Activated naive CD8-positive, alpha-beta T cell treated with anti-CD3 and anti-CD28 coated beads for 36 hours (primary cell): ENCODE results near the gene CSNK1G2. TPM values are rescaled to one million over a fixed set of nuclear protein-coding genes. Genes with fewer than 3 reads are reported as not detected.

Experiments
- DNase-seq: peaks from one replicate; pipeline ENCODE4 v3.0.0; 2021
- H3K27ac Mint-ChIP-seq: one replicate; pipeline ENCODE4 v1.8.0; 2022; ENCODE audit warnings: mild to moderate bottlenecking, moderate library complexity, mixed read lengths
- H3K27me3 Mint-ChIP-seq: one replicate; pipeline ENCODE4 v1.8.0; 2022; ENCODE audit warnings: mild to moderate bottlenecking, mixed read lengths
- H3K36me3 Mint-ChIP-seq: one replicate; pipeline ENCODE4 v1.8.0; 2021; ENCODE audit warnings: mild to moderate bottlenecking, mixed read lengths
- H3K4me1 Mint-ChIP-seq: one replicate; pipeline ENCODE4 v1.8.0; 2021; ENCODE audit warnings: mixed read lengths
- H3K4me3 Mint-ChIP-seq: one replicate; pipeline ENCODE4 v1.8.0; 2022; ENCODE audit warnings: mild to moderate bottlenecking, moderate library complexity, mixed read lengths
- H3K9me3 Mint-ChIP-seq: one replicate; pipeline ENCODE4 v1.8.0; 2022; ENCODE audit warnings: mixed read lengths
- total RNA-seq, 2 experiments: library from RNA; stranded (reverse); gene quantifications; one replicate each; pipeline ENCODE4 v1.2.3, GENCODE V29; 2021

Gene CSNK1G2
- total RNA-seq, 2 experiments from 2014 or later = 50.7 to 51.1 TPM

- no peak overlapping the region for H3K4me3 Mint-ChIP-seq
- no peak for DNase-seq
- H3K27me3 Mint-ChIP-seq = no peaks in the 10 kb centered on the region
- no peak overlapping the region for H3K27ac Mint-ChIP-seq
- H3K36me3 Mint-ChIP-seq = peaks cover 6% of the 10 kb centered on the region
- H3K4me1 Mint-ChIP-seq = no peaks in the 10 kb centered on the region
- H3K9me3 Mint-ChIP-seq = no peaks in the 10 kb centered on the region
These were observed 50.3 kb downstream of the CSNK1G2 start for GRCh38 chr19:1991018-1991913.

- peaks cover 6% of the 10 kb centered on the region for H3K36me3 Mint-ChIP-seq
These were observed 51.8 kb downstream of the CSNK1G2 start for GRCh38 chr19:1992759-1993260.

GRCh38 chr19:1997353-1998233 lies 56.6 kb downstream of the CSNK1G2 start:
- peaks cover 3% of the 10 kb centered on the region for H3K4me1 Mint-ChIP-seq
- H3K27ac Mint-ChIP-seq = no peak overlapping the region
- DNase-seq = no peak
- peaks cover 4% of the 10 kb centered on the region for H3K36me3 Mint-ChIP-seq
- H3K9me3 Mint-ChIP-seq = no peaks in the 10 kb centered on the region
- H3K4me3 Mint-ChIP-seq = no peak overlapping the region
- no peaks in the 10 kb centered on the region for H3K27me3 Mint-ChIP-seq

More at GRCh38 chr19:1992759-1993260, 51.8 kb downstream of the CSNK1G2 start:
- DNase-seq = peak; percentile 24
- Mint-ChIP-seq H3K27me3 (no peaks in the 10 kb centered on the region), H3K4me3 (no peak overlapping the region), H3K4me1 (no peaks in the 10 kb centered on the region), H3K9me3 (no peaks in the 10 kb centered on the region), H3K27ac (no peak overlapping the region)

- Mint-ChIP-seq H3K27ac (no peak overlapping the region), H3K4me3 (no peak overlapping the region), H3K36me3 (peaks cover 4% of the 10 kb centered on the region), H3K27me3 (no peaks in the 10 kb centered on the region), H3K9me3 (no peaks in the 10 kb centered on the region), H3K4me1 (peaks cover 3% of the 10 kb centered on the region)
- no peak for DNase-seq
These were observed 58.0 kb downstream of the CSNK1G2 start for GRCh38 chr19:1998712-1999708.

- peaks cover 4% of the 10 kb centered on the region for H3K36me3 Mint-ChIP-seq
- H3K9me3 Mint-ChIP-seq = no peaks in the 10 kb centered on the region
- no peak overlapping the region for H3K27ac Mint-ChIP-seq
- H3K4me3 Mint-ChIP-seq = no peak overlapping the region
- no peak for DNase-seq
- no peaks in the 10 kb centered on the region for H3K27me3 Mint-ChIP-seq
- peaks cover 3% of the 10 kb centered on the region for H3K4me1 Mint-ChIP-seq
These were observed 59.0 kb downstream of the CSNK1G2 start for GRCh38 chr19:1999856-2000515.

- Mint-ChIP-seq H3K27ac (no peak overlapping the region), H3K4me3 (no peak overlapping the region), H3K4me1 (peaks cover 4% of the 10 kb centered on the region), H3K36me3 (no peaks in the 10 kb centered on the region), H3K9me3 (no peaks in the 10 kb centered on the region), H3K27me3 (no peaks in the 10 kb centered on the region)
- DNase-seq = no peak
These were observed 62.9 kb downstream of the CSNK1G2 start for GRCh38 chr19:2003874-2004273.

- Mint-ChIP-seq H3K4me1 (peaks cover 4% of the 10 kb centered on the region), H3K27me3 (no peaks in the 10 kb centered on the region), H3K36me3 (peaks cover 9% of the 10 kb centered on the region), H3K4me3 (no peak overlapping the region), H3K27ac (peak overlapping the region; percentile 42), H3K9me3 (no peaks in the 10 kb centered on the region)
- DNase-seq = no peak
These were observed 69.2 kb downstream of the CSNK1G2 start for GRCh38 chr19:2010135-2010668.

- H3K27ac Mint-ChIP-seq = no peak overlapping the region
- no peak for DNase-seq
- H3K27me3 Mint-ChIP-seq = no peaks in the 10 kb centered on the region
- H3K4me3 Mint-ChIP-seq = no peak overlapping the region
- peaks cover 9% of the 10 kb centered on the region for H3K36me3 Mint-ChIP-seq
- H3K4me1 Mint-ChIP-seq = peaks cover 4% of the 10 kb centered on the region
- no peaks in the 10 kb centered on the region for H3K9me3 Mint-ChIP-seq
These were observed 70.2 kb downstream of the CSNK1G2 start for GRCh38 chr19:2011169-2011568.

- H3K27me3 Mint-ChIP-seq = no peaks in the 10 kb centered on the region
- no peaks in the 10 kb centered on the region for H3K9me3 Mint-ChIP-seq
- no peak overlapping the region for H3K4me3 Mint-ChIP-seq
- DNase-seq = no peak
- H3K4me1 Mint-ChIP-seq = peaks cover 9% of the 10 kb centered on the region
- H3K36me3 Mint-ChIP-seq = peaks cover 9% of the 10 kb centered on the region
- H3K27ac Mint-ChIP-seq = peak overlapping the region; percentile 34
These were observed 72.1 kb downstream of the CSNK1G2 start for GRCh38 chr19:2012941-2013682.

GRCh38 chr19:2013683-2013961 lies 72.7 kb downstream of the CSNK1G2 start:
- H3K27me3 Mint-ChIP-seq = no peaks in the 10 kb centered on the region
- no peaks in the 10 kb centered on the region for H3K9me3 Mint-ChIP-seq
- H3K4me3 Mint-ChIP-seq = no peak overlapping the region
- H3K27ac Mint-ChIP-seq = no peak overlapping the region
- peaks cover 9% of the 10 kb centered on the region for H3K36me3 Mint-ChIP-seq
- DNase-seq = no peak
- H3K4me1 Mint-ChIP-seq = peaks cover 8% of the 10 kb centered on the region

GRCh38 chr19:2014131-2014571 lies 73.2 kb downstream of the CSNK1G2 start:
- no peak for DNase-seq
- Mint-ChIP-seq H3K36me3 (peaks cover 9% of the 10 kb centered on the region), H3K4me3 (peak overlapping the region; percentile 76), H3K4me1 (peaks cover 7% of the 10 kb centered on the region), H3K27me3 (no peaks in the 10 kb centered on the region), H3K9me3 (no peaks in the 10 kb centered on the region), H3K27ac (no peak overlapping the region)

GRCh38 chr19:2014731-2015607 lies 74.0 kb downstream of the CSNK1G2 start:
- H3K27me3 Mint-ChIP-seq = no peaks in the 10 kb centered on the region
- peak overlapping the region; percentile 76 for H3K4me3 Mint-ChIP-seq
- H3K9me3 Mint-ChIP-seq = no peaks in the 10 kb centered on the region
- peaks cover 9% of the 10 kb centered on the region for H3K36me3 Mint-ChIP-seq
- peak overlapping the region; percentile 42 for H3K27ac Mint-ChIP-seq
- DNase-seq = peak; percentile 54
- H3K4me1 Mint-ChIP-seq = peaks cover 7% of the 10 kb centered on the region
